ENCODE measurements around the gene HIGD1A. TPM values are rescaled to one million over a fixed set of nuclear protein-coding genes. Genes with fewer than 3 reads are reported as not detected.

HIGD1A gene
- total RNA-seq, 1 experiment from 2014 or later = 193 TPM

GRCh38 chr3:42805141-42805821 is 991 bp upstream of the HIGD1A start:
- in situ Hi-C loops (cut with HindIII; ENCODE audit: low pct_unique_long_range_greater_than_20kb, low sequenced_read_pairs) = no loop called here
- no peak for DNase-seq (ENCODE audit: low read depth, low spot score)

GRCh38 chr3:42804831-42805132 is 492 bp upstream of the HIGD1A start:
- in situ Hi-C loops (cut with HindIII; ENCODE audit: low pct_unique_long_range_greater_than_20kb, low sequenced_read_pairs) = no loop called here
- DNase-seq (ENCODE audit: low read depth, low spot score) = no peak

GRCh38 chr3:42803414-42804105 is 730 bp downstream of the HIGD1A start:
- in situ Hi-C loops (cut with HindIII; ENCODE audit: low pct_unique_long_range_greater_than_20kb, low sequenced_read_pairs) = no loop called here
- DNase-seq (ENCODE audit: low read depth, low spot score) = peak; percentile 19

- DNase-seq (ENCODE audit: low read depth, low spot score) = no peak
- in situ Hi-C loops (cut with HindIII; ENCODE audit: low pct_unique_long_range_greater_than_20kb, low sequenced_read_pairs) = no loop called here
Measured at GRCh38 chr3:42802876-42803413, 1.3 kb downstream of the HIGD1A start.

GRCh38 chr3:42801784-42802183 is 2.5 kb downstream of the HIGD1A start:
- in situ Hi-C loops (cut with HindIII; ENCODE audit: low pct_unique_long_range_greater_than_20kb, low sequenced_read_pairs) = no loop called here
- no peak for DNase-seq (ENCODE audit: low read depth, low spot score)

GRCh38 chr3:42801048-42801620 is 3.2 kb downstream of the HIGD1A start:
- in situ Hi-C loops (cut with HindIII; ENCODE audit: low pct_unique_long_range_greater_than_20kb, low sequenced_read_pairs) = no loop called here
- no peak for DNase-seq (ENCODE audit: low read depth, low spot score)

- in situ Hi-C loops (cut with HindIII; ENCODE audit: low pct_unique_long_range_greater_than_20kb, low sequenced_read_pairs) = no loop called here
Measured at GRCh38 chr3:42800251-42800650, 4.0 kb downstream of the HIGD1A start.

GRCh38 chr3:42799376-42799775 is 4.9 kb downstream of the HIGD1A start:
- in situ Hi-C loops (cut with HindIII; ENCODE audit: low pct_unique_long_range_greater_than_20kb, low sequenced_read_pairs) = no loop called here
- DNase-seq (ENCODE audit: low read depth, low spot score) = no peak

More at GRCh38 chr3:42800251-42800650, 4.0 kb downstream of the HIGD1A start:
- DNase-seq (ENCODE audit: low read depth, low spot score) = no peak

- DNase-seq (ENCODE audit: low read depth, low spot score) = no peak
- in situ Hi-C loops (cut with HindIII; ENCODE audit: low pct_unique_long_range_greater_than_20kb, low sequenced_read_pairs) = no loop called here
Measured at GRCh38 chr3:42796332-42796885, 7.9 kb downstream of the HIGD1A start.

- in situ Hi-C loops (cut with HindIII; ENCODE audit: low pct_unique_long_range_greater_than_20kb, low sequenced_read_pairs) = no loop called here
Measured at GRCh38 chr3:42795621-42796181, 8.6 kb downstream of the HIGD1A start.

GRCh38 chr3:42790714-42791229 is 13.5 kb downstream of the HIGD1A start:
- in situ Hi-C loops (cut with HindIII; ENCODE audit: low pct_unique_long_range_greater_than_20kb, low sequenced_read_pairs) = no loop called here
- no peak for DNase-seq (ENCODE audit: low read depth, low spot score)

More at GRCh38 chr3:42795621-42796181, 8.6 kb downstream of the HIGD1A start:
- no peak for DNase-seq (ENCODE audit: low read depth, low spot score)

GRCh38 chr3:42786631-42787030 is 17.7 kb downstream of the HIGD1A start:
- DNase-seq (ENCODE audit: low read depth, low spot score) = no peak
- in situ Hi-C loops (cut with HindIII; ENCODE audit: low pct_unique_long_range_greater_than_20kb, low sequenced_read_pairs) = no loop called here

- in situ Hi-C loops (cut with HindIII; ENCODE audit: low pct_unique_long_range_greater_than_20kb, low sequenced_read_pairs) = no loop called here
- no peak for DNase-seq (ENCODE audit: low read depth, low spot score)
Measured at GRCh38 chr3:42786212-42786611, 18.1 kb downstream of the HIGD1A start.

- in situ Hi-C loops (cut with HindIII; ENCODE audit: low pct_unique_long_range_greater_than_20kb, low sequenced_read_pairs) = no loop called here
- peak; percentile 76 for DNase-seq (ENCODE audit: low read depth, low spot score)
Measured at GRCh38 chr3:42780892-42781700, 23.2 kb downstream of the HIGD1A start.

GRCh38 chr3:42780398-42780797 is 23.9 kb downstream of the HIGD1A start:
- no peak for DNase-seq (ENCODE audit: low read depth, low spot score)
- in situ Hi-C loops (cut with HindIII; ENCODE audit: low pct_unique_long_range_greater_than_20kb, low sequenced_read_pairs) = no loop called here

- in situ Hi-C loops (cut with HindIII; ENCODE audit: low pct_unique_long_range_greater_than_20kb, low sequenced_read_pairs) = no loop called here
- DNase-seq (ENCODE audit: low read depth, low spot score) = no peak
Measured at GRCh38 chr3:42778644-42779043, 25.6 kb downstream of the HIGD1A start.

- DNase-seq (ENCODE audit: low read depth, low spot score) = no peak
- in situ Hi-C loops (cut with HindIII; ENCODE audit: low pct_unique_long_range_greater_than_20kb, low sequenced_read_pairs) = no loop called here
Measured at GRCh38 chr3:42773409-42773751, 30.9 kb downstream of the HIGD1A start.

Data from SK-MEL-5 (cell line).